NB4 (cell line): ENCODE results near the gene PRSS8.
"Not testable (repeated sequence)": the region's sequence is repeated elsewhere in the genome, so short reads cannot be mapped to it uniquely, and the experiment has no call there.

Source experiments
- DNase-seq: peaks from one replicate; pipeline ENCODE4 v3.0.0; 2010; ENCODE audit warnings: low read depth
- H3K4me3 ChIP-seq: one replicate; pipeline ENCODE4 v1.5.1; 2011; ENCODE audit warnings: mild to moderate bottlenecking, low read depth, low read length, moderate library complexity
- MYC ChIP-seq: IDR thresholded peaks from 2 replicates; pipeline ENCODE4 v1.6.1; 2011; ENCODE audit warnings: low read depth, low read length
- POLR2A ChIP-seq: IDR thresholded peaks from 2 replicates; pipeline ENCODE4 v1.6.1; 2011; ENCODE audit warnings: mild to moderate bottlenecking; ENCODE audit not compliant: insufficient read length; ENCODE audit errors: extremely low read depth
- TF ChIP-seq, protein P1 (sequence below): IDR thresholded peaks from 2 replicates; pipeline ENCODE4 v1.6.1; 2011; ENCODE audit warnings: low read depth, low read length
- TF ChIP-seq, protein P2 (sequence below): IDR thresholded peaks from one replicate; pipeline ENCODE4 v1.5.1; 2012; ENCODE audit warnings: low read depth, low read length

PRSS8 gene

DNA sequence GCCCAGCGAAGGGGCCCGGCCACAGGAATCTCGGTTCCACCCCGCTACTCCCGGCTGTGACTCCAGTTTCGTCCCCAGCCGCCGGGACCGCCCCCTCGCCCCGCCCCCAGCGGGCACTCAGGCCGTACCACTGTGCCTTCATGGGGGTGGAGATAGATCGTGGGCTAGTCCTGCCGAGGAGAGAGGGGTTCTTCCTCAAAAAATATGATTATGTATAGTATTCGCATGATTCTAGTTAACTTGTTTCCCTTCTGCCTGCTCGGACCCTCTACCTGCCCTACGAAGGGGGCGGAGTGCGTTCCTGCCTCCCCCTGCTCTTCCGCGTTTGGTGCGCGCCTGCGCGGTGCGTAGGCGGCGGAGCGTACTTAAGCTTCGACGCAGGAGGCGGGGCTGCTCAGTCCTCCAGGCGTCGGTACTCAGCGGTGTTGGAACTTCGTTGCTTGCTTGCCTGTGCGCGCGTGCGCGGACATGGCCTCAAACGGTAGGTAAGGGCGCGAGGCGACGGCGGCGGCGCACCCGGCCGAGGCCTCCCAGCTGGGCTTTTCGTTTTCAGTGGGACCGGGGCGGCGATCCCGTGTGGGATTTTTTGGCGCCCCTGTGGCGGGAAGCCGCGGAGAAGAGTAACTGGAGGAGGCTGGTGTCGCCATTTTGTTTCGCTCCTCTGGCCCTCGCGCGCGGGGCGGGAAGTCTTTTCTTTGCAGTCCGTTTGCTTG, 44.4 kb upstream of the PRSS8 start, which contains the start of gene FUS:
TSS of gene FUS (plus strand) at position 393 of the 713 bp plus-strand sequence. CDS start at position 469, 76 bp downstream.
- peak; percentile 90 for DNase-seq
- H3K4me3 ChIP-seq = peak within 1 kb of the TSS; percentile 90
- TF ChIP-seq MYC (peak; percentile 96), POLR2A (peak; percentile 100)
- TF ChIP-seq, protein P1, sequence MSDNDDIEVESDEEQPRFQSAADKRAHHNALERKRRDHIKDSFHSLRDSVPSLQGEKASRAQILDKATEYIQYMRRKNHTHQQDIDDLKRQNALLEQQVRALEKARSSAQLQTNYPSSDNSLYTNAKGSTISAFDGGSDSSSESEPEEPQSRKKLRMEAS = peak; percentile 86
- TF ChIP-seq, protein P2, sequence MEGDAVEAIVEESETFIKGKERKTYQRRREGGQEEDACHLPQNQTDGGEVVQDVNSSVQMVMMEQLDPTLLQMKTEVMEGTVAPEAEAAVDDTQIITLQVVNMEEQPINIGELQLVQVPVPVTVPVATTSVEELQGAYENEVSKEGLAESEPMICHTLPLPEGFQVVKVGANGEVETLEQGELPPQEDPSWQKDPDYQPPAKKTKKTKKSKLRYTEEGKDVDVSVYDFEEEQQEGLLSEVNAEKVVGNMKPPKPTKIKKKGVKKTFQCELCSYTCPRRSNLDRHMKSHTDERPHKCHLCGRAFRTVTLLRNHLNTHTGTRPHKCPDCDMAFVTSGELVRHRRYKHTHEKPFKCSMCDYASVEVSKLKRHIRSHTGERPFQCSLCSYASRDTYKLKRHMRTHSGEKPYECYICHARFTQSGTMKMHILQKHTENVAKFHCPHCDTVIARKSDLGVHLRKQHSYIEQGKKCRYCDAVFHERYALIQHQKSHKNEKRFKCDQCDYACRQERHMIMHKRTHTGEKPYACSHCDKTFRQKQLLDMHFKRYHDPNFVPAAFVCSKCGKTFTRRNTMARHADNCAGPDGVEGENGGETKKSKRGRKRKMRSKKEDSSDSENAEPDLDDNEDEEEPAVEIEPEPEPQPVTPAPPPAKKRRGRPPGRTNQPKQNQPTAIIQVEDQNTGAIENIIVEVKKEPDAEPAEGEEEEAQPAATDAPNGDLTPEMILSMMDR = no peak

DNA sequence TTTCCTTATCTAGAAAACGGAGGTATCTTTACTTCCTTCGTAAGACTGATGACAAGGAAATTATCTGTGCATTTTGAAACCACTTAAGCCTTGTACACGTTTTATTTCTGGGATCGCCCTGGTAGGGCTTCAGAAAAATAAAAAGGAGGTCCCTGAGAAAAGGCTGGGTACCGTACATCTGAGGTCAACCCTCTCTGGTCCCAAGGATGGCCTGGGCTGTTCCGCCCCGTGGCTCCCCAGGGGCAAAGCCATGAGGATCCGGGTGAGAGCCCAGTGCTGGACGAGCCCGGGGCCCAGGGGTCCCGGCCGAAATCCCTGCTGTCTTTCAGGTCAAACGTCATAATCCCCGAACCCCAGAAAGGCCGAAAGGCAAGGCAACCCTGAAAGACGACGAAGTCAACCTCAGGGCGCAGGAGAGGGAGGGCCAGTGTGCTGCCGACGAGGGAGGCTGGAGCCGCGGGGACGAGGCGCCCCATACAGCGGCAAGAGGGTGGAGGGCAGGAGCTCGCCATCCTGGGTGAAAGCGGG, 43.8 kb upstream of the PRSS8 start:
- no peak for DNase-seq
- no peak for TF ChIP-seq POLR2A
- TF ChIP-seq, protein P1 = peak; percentile 17; the same call in 1 of the 2 replicates
- H3K4me3 ChIP-seq = peak overlapping the region; percentile 90

DNA sequence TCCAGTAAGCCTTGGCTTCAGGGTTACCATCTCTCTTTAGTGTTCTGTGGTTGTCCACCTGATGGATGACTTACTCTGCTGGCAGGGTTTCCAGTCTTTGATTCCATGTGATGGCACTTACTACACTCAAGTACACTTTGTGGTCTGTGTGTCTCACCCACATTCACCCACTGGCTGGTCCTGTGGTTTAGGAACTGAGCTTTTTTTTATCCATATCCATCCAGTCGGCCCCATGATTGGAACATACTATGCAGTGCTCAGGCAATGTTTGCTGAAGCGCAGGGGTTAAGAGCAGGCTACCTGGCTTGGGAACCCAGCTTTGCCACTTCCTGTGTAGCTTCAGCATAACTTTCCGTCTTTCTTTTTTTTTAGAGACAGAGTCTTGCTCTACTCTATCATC, 41.6 kb upstream of the PRSS8 start:
- TF ChIP-seq POLR2A = no peak
- TF ChIP-seq, protein P2 = no peak
- no peak for TF ChIP-seq MYC
- TF ChIP-seq, protein P1 = no peak
- H3K4me3 ChIP-seq = no peak overlapping the region
- DNase-seq = peak; percentile 53

DNA sequence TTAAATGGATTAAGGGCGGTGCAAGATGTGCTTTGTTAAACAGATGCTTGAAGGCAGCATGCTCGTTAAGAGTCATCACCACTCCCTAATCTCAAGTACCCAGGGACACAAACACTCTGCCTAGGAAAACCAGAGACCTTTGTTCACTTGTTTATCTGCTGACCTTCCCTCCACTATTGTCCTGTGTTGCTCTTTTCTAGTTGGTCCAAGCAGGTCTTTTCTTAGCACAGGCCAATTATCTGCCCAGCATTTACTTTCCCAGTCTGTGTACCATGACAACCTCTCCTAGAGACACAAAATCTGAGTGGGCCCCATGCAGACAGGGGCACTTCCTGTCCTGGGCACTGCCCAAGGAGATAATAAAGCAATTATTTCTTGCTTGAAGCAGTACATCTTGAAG, 34.5 kb upstream of the PRSS8 start:
- not testable (repeated sequence) for H3K4me3 ChIP-seq, DNase-seq

DNA sequence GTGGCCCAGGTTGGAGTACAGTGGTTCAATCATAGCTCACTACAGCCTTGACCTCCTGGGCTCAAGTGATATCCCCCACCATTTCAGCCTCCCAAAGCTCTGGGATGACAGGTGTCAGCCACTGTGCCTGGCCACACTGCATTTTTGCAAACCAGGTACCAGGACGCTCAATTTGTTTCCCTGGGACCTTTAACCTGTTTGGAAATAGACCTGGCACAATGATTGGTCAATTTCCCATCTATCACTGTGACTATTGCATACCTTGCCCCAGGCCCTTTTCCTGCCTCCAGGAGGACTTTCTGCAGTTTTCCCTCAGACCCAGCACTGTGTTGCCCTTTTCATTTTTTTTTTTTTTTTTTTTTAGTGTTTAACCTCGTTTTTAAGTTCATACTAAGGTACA, 33.3 kb upstream of the PRSS8 start:
- TF ChIP-seq POLR2A (no peak), MYC (no peak)
- TF ChIP-seq, protein P2 = no peak
- TF ChIP-seq, protein P1 = no peak
- DNase-seq = no peak
- H3K4me3 ChIP-seq = no peak overlapping the region

DNA sequence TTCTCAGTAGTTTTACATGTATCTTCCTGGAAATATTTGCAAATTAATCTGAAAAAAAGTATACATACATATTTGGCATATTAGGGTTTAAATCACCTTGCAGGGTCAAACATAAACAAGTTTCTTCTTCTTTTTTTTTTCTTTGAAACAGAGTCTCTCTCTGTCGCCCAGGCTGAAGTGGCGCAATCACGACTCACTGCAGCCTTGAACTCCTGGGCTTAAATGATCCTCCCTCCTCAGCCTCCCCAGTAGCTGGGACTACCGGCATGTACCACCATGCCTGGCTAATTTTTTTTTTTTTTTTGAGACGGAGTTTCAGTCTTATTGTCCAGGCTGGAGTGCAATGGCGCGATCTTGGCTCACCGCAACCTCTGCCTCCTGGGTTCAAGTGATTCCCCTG, 31.8 kb upstream of the PRSS8 start:
- H3K4me3 ChIP-seq = no peak overlapping the region
- TF ChIP-seq, protein P1 = no peak
- TF ChIP-seq POLR2A (no peak), MYC (no peak)
- TF ChIP-seq, protein P2 = no peak
- DNase-seq = peak; percentile 54

DNA sequence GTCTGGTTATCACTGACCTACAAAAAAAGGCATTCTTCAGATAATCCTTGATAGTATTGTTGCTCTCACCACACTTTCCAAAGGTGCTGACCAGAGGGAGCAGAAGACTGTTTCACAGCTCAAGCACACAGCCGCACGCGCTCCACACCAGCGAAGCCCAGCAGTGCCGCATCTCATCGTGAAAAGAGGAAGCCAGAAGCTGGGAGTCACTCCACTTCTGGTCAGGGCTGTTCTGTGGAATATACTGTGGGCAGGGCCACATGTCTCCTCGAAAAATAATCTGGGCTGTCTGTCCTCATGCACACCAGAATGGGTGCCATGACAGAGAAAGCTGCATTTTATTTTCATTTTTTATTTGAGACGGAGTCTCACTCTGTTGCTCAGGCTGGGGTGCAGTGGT, 21.6 kb upstream of the PRSS8 start:
- H3K4me3 ChIP-seq = no peak overlapping the region
- no peak for TF ChIP-seq POLR2A
- TF ChIP-seq, protein P1 = peak; percentile 79
- TF ChIP-seq MYC = peak; percentile 75
- peak; percentile 82 for DNase-seq

DNA sequence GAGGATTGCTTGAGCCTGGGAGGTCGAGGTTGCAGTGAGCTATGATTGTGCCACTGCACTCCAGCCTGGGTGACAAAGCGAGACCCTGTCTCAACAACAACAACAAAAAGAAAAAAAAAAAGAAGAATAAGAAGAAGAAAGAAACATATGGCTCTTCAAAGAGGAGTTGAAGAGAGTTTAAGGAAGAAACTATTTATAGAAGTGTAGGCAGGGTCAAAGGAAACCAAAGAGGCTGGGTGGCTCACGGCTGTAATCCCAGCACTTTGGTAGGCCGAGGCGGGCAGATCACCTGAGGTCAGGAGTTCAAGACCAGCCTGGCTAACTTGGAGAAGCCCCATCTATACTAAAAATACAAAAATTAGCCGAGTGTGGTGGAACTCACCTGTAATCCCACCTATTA, 15.4 kb upstream of the PRSS8 start:
- DNase-seq, H3K4me3 ChIP-seq: not testable (repeated sequence)
